Panc1 (cell line): ENCODE data around the gene CACNA1C.

Experiments
- CTCF ChIP-seq: fragments of 450-650 bp; IDR thresholded peaks from 2 replicates; pipeline ENCODE4 v1.5.1; 2017; ENCODE audit warnings: mild to moderate bottlenecking
- POLR2AphosphoS5 ChIP-seq: IDR thresholded peaks from 2 replicates; pipeline ENCODE4 v1.6.1; 2012; ENCODE audit warnings: mild to moderate bottlenecking, low read depth, low read length, moderate library complexity
- REST ChIP-seq, 2 experiments: IDR thresholded peaks; 2 replicates each; pipeline ENCODE4 v1.6.1; 2011 to 2012; ENCODE audit warnings: low read depth in 2 of 2, control low read depth in 1 of 2, low read length in 1 of 2, mild to moderate bottlenecking in 1 of 2, moderate library complexity in 1 of 2; ENCODE audit not compliant: insufficient read depth in 1 of 2
- SIN3A ChIP-seq: IDR thresholded peaks from 2 replicates; pipeline ENCODE4 v1.6.1; 2012; ENCODE audit warnings: low read depth, mild to moderate bottlenecking, low read length, moderate library complexity, borderline replicate concordance; ENCODE audit not compliant: insufficient read depth
- TCF7L2 ChIP-seq: IDR thresholded peaks from 2 replicates; pipeline ENCODE4 v1.6.1; 2011; ENCODE audit warnings: mild to moderate bottlenecking, low read depth, low read length, inconsistent platforms

GRCh38 chr12:2070440-2071045 lies 17.8 kb downstream of the CACNA1C start:
- TF ChIP-seq CTCF (no peak), REST (IDR thresholded peaks at IDR 0.05; ENCODE audit: insufficient read depth in 1 of 2, low read depth in 2 of 2, low read length in 1 of 2) (no peak), TCF7L2 (no peak), POLR2AphosphoS5 (no peak), SIN3A (no peak)
